Measurements from ENCODE around the gene DCAF12. TPM values are rescaled to one million over a fixed set of nuclear protein-coding genes. Genes with fewer than 3 reads are reported as not detected.
A peak's percentile ranks its signal among the peaks of the same experiment; 100 is the strongest.

DCAF12 gene
- total RNA-seq, 3 donors from 2014 or later: 25.6 to 36.7 (median 29.6) TPM

DNA sequence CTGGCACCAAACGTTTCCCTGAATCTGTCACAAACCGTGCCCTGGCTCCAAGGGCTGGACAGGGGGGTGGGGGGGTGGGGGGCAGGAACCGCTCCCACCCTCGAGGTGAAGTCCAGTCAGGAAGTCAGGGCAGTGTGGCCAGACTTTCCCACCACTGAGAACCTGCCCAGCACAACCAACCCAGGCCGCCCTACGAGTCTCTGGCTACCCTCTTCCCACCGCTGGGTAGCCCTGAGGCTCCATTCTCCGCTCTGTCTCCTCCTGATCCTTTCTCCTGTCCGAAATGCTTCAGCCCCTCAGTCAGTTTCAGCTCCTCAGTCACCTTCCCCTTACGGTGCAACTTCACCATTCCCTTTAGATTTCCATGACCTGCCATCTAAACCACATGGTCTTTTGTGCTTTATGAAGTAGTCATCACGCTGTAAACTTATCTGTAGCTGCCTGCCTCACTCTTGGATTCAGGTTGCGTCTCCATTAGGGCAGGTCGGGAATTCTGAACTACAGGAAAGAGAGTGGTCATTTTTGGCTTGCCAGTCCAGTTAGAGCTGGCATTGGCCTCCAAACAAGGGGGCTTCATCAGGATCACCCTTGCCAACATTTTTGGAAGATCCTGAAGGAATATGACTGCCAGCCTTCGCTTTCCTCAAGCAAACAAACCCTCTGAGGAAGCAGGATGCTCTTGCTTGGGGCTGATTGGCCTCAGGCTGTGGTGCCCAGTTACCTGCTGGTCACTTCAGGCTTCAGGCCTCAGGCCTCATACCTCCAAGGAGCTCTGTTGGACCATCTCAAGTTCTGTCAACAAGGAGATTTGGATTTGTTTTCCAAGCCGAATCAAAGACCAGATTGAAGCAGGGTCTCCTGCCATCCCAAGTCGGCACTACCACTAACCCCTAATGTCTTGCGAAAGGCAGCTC lies 794 bp upstream of the DCAF12 start:
- peak overlapping the region; percentile 88 to 96 for H3K27ac ChIP-seq
- no peaks in the 10 kb centered on the region for H3K36me3 ChIP-seq
- intact Hi-C loops (cut with DNase I; ENCODE audit: low total_unique reads): loop anchor here (10.0 kb wide), 2 partner anchors 48 to 128 kb away; partner anchors contain the start of gene UBAP1
- DNase-seq (ENCODE audit: low spot score in 2 of 2): no peak
- no peaks in the 10 kb centered on the region for H3K9me3 ChIP-seq
- peaks cover 0 to 9% of the 10 kb centered on the region in 2 donors for H3K4me1 ChIP-seq
- H3K4me3 ChIP-seq: peak overlapping the region; percentile 70 to 89 (median 83)
- TF ChIP-seq POLR2AphosphoS5 (IDR thresholded peaks at IDR 0.05) (no peak), POLR2A (IDR thresholded peaks at IDR 0.05) (no peak)
- TF ChIP-seq, protein P1, sequence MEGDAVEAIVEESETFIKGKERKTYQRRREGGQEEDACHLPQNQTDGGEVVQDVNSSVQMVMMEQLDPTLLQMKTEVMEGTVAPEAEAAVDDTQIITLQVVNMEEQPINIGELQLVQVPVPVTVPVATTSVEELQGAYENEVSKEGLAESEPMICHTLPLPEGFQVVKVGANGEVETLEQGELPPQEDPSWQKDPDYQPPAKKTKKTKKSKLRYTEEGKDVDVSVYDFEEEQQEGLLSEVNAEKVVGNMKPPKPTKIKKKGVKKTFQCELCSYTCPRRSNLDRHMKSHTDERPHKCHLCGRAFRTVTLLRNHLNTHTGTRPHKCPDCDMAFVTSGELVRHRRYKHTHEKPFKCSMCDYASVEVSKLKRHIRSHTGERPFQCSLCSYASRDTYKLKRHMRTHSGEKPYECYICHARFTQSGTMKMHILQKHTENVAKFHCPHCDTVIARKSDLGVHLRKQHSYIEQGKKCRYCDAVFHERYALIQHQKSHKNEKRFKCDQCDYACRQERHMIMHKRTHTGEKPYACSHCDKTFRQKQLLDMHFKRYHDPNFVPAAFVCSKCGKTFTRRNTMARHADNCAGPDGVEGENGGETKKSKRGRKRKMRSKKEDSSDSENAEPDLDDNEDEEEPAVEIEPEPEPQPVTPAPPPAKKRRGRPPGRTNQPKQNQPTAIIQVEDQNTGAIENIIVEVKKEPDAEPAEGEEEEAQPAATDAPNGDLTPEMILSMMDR (IDR thresholded peaks at IDR 0.05): no peak
- H3K27me3 ChIP-seq: no peaks in the 10 kb centered on the region

DNA sequence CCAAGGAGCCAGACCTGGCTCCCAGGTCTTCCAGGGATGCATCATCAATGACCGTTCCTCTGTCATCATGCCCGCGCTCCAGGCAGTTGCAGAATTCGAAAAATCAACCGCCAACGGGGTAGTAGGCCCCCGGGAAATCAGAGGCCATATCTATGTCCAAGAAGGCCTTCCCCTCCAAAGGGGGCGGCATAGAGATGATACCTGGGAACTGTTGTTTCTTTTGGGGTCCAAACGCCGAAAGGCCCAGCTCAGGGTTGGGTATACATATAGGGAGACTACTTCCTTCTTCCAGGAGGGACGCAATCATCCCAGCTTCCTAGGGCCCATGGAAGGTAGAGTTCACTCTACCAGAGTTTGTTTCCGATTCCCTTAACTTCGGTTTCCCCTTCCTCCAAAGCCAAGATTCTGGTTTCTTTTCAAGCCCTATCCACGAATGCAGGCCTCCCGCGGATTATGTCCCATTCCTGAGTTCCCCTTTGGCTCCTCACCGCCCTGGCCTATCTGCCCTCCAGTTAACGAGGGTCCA lies 754 bp downstream of the DCAF12 start:
- Histone ChIP-seq H3K27ac (peak overlapping the region; percentile 88 to 96), H3K36me3 (no peaks in the 10 kb centered on the region), H3K4me3 (peak overlapping the region; percentile 70 to 89 (median 83)), H3K4me1 (peaks cover 0 to 9% of the 10 kb centered on the region in 2 donors), H3K9me3 (no peaks in the 10 kb centered on the region), H3K27me3 (no peaks in the 10 kb centered on the region)
- TF ChIP-seq POLR2AphosphoS5 (IDR thresholded peaks at IDR 0.05) (no peak), POLR2A (IDR thresholded peaks at IDR 0.05) (no peak)
- TF ChIP-seq, protein P1 (IDR thresholded peaks at IDR 0.05): no peak
- intact Hi-C loops (cut with DNase I; ENCODE audit: low total_unique reads): loop anchor here (10.0 kb wide), 2 partner anchors 49 to 129 kb away; partner anchors contain the start of gene UBAP1
- DNase-seq (ENCODE audit: low spot score in 2 of 2): no peak

DNA sequence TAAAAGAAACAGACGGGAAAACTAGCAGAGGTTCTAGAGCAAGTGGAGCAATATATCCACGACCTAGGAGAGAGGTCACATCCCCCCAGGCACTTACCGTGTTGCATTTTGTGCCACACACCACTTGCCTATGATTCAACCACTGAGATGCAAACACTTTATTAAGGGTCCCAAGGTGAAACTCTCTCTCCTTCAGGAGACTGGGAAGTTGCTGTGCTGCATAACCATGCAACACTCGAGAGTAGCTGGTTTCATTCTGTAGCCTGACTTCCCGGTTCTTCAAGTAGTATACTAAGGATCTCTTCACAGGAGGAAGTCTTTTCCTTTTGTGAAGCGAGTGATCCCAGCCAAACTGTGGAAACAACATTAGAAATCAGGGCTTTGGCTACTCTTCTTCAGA lies 1.6 kb downstream of the DCAF12 start:
- TF ChIP-seq POLR2A (IDR thresholded peaks at IDR 0.05) (no peak), POLR2AphosphoS5 (IDR thresholded peaks at IDR 0.05) (no peak)
- TF ChIP-seq, protein P1 (IDR thresholded peaks at IDR 0.05): no peak
- intact Hi-C loops (cut with DNase I; ENCODE audit: low total_unique reads): loop anchor here (5.0 to 10.0 kb wide), 3 partner anchors 50 to 1787 kb away; partner anchors contain the start of gene UBAP1
- Histone ChIP-seq H3K27ac (peak overlapping the region in 1 of 2 donors; percentile 88), H3K27me3 (no peaks in the 10 kb centered on the region), H3K36me3 (no peaks in the 10 kb centered on the region), H3K4me1 (peaks cover 0 to 9% of the 10 kb centered on the region in 2 donors), H3K4me3 (peak overlapping the region; percentile 70 to 89 (median 83)), H3K9me3 (no peaks in the 10 kb centered on the region)
- no peak for DNase-seq (ENCODE audit: low spot score in 2 of 2)

DNA sequence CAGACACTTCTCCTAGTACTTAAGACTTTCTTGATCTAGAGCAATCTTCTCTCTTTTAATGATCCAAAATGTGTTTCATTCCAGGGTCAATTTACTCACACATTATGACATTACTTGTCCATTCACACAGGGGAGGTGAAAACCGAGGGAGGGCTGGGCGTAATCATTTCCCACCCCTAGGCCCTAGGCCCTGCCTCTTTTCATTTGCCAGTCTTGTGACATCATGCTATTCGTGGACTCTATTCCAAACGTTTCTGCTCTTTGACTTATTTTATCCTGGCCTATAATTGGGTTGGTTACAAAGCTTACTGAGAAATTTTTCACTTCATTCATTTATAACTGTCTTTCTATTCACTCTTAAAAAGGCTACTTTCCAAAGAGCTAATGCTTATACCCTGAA lies 2.4 kb downstream of the DCAF12 start:
- intact Hi-C loops (cut with DNase I; ENCODE audit: low total_unique reads): loop anchor here (5.0 to 10.0 kb wide), 3 partner anchors 51 to 1788 kb away; partner anchors contain the start of gene UBAP1
- no peak overlapping the region for H3K27ac ChIP-seq
- TF ChIP-seq POLR2AphosphoS5 (IDR thresholded peaks at IDR 0.05) (no peak), POLR2A (IDR thresholded peaks at IDR 0.05) (no peak)
- TF ChIP-seq, protein P1 (IDR thresholded peaks at IDR 0.05): no peak
- no peaks in the 10 kb centered on the region for H3K36me3 ChIP-seq
- peaks cover 0 to 9% of the 10 kb centered on the region in 2 donors for H3K4me1 ChIP-seq
- no peaks in the 10 kb centered on the region for H3K27me3 ChIP-seq
- H3K4me3 ChIP-seq: peak overlapping the region in 1 of 3 donors; percentile 4
- DNase-seq (ENCODE audit: low spot score in 2 of 2): no peak
- H3K9me3 ChIP-seq: no peaks in the 10 kb centered on the region

Data from breast epithelium (tissue), 4 donors.